ENCODE results near the gene IL22.

IL22 gene, protein sequence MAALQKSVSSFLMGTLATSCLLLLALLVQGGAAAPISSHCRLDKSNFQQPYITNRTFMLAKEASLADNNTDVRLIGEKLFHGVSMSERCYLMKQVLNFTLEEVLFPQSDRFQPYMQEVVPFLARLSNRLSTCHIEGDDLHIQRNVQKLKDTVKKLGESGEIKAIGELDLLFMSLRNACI

DNA sequence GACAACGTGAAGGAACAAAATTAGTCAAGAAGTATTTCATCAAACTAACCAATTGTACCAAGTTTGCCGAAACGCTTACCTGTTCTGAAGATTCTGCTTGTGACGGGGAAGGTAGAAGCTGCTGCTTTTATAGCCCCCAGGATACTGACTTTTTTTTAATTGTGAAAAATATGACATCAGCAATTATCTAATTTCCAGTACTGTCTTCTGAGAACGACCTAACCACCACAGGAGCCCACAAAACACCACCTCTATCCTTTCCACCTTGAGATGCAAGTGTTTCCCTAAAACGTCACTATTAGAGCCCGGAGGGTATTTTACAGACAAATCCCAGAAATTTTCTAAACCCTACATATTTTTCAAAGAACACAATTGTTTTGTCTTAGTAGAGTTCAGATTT is at the start of gene IL22:
IL22 (minus strand) TSS at position 101 of the 400 bp plus-strand sequence. CDS start 156 bp downstream, outside the sequence.
- DNase-seq = no peak

DNA sequence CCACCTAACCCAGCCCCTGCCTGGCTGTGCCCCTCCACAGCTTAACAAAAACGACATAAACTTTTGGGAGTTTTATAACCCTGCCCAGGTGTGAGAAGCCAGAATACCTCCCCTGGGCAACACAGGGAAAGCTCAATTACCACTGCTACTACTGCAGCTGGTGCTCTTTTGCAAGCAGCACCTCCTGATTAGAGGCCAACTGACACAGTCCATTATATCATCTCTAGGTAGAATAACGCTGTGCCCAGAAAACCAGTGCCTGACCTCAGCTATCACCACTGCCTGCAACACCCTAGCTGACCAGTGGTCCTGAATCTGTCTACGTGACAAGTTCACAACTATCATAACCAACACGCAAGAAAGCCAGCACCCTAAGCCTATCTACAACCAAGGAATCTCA is 44.5 kb upstream of the IL22 start:
- no peak for DNase-seq

DNA sequence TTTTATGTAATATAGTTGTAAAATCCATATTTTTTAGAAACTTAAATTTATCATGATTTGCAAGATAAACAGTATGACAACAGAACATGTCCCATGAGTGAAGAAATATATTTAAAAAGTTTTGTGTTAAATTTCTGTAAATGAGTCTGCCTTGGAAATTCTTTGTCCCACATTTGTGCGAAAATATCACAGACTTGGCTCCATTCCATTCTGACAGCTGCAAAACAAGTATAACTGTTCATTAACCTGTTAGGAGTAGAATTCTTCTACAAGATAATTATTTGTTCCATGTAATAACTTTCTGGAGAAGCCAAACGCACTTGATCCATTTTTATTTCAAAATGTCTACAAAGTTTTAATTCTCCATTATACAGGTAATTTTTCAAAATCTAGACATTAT is 40.8 kb upstream of the IL22 start:
- no peak for DNase-seq

DNA sequence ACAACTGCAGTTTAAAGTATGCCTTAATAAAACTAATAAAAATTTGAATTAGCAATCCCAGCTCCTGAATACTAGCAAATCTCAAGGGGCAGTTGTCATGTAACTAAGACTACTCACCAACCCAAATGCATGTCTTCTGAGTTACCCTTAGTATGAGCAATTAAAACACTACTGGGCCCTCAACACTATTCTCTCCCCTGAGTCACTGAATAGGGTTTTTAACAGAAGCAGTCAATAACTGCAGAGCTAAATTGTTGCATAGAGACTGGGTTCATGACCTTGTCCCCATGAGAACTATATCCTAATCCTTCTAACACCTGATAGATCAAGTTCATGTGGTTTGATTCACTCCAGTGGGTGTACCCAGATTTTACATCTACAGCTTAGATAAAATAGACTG is 39.9 kb upstream of the IL22 start:
- DNase-seq = no peak

DNA sequence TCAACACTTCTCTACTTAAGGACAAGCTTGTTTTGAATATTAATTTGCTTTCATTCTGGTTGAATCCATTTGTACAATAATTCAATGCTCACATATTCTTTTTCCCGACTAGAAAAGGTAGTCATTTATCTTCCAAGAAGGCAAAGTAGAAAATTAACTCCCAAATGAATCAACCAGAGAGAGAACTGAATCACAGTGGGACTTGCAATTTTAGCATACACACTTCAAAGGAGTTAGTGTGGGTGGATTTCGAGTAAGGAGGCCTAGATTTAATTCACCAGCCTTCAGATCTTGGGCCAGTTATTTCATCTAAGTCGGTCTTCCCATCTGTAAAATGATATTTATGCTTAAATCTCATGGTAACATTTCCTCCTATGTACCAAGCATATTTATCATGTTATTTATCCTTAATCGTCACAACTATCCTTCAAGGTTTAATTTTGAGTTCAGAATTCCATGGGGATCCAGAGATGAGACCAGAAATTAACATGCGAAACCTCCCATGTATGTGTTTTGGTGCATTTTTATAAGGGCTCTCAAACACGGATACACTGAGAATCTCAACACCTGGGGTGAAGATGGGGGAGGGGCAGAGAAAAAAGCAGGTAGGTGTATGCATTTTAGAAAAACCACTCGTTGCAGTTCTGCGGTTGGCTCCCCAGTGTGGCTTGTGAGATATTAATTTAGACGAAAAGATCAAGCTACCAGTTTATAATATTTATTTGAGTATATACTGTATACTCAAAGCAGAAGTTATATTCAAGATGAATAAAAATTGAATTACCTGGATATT is 38.9 kb upstream of the IL22 start:
- no peak for DNase-seq

DNA sequence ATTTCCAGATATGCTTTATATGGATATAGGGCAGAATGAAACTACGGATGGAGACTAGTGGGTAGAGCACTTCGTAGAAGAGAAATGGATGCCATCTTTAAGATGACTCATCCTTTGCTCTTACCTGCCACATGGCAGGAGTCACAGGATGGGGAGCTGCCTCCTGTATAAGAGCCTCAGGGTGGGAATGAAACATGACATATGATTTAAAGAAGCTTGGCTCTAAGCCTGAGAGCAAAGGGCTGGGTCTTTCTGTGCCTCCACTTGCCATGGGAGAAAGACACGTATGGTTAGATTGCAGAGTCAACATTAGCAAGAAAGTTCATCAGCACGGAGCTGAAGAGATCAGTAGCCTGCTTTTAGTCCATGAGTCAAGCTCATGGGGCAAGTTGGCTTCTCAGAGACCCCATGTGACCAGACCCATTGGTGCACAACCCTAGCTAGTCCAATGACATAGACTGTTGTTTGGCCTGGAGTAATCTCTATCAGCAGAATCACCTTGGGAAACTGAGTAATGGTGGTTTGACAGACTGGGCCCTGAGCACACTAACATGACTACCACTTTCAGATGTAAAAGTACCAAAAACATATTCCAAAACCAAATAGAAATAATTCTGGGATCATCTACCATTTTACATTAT is 38.1 kb upstream of the IL22 start:
- DNase-seq = no peak

DNA sequence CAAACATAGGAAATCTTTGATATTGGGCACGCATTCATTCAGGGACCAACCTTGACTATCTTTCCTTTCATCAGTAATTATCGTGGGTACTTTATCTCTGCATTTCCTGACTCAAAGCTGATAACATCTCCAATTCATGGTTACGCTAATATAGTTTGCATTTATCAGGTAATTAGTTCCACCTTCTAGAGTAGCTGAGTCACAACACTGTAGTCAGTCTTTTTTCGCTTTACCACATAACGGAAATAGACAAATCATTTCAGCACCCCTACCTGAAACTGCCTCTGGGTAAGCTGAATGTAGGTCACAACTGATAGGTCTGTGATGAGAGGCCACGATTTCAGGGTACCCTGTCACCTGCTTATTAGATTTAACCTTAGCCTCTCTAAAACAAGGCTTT is 36.7 kb upstream of the IL22 start:
- no peak for DNase-seq

DNA sequence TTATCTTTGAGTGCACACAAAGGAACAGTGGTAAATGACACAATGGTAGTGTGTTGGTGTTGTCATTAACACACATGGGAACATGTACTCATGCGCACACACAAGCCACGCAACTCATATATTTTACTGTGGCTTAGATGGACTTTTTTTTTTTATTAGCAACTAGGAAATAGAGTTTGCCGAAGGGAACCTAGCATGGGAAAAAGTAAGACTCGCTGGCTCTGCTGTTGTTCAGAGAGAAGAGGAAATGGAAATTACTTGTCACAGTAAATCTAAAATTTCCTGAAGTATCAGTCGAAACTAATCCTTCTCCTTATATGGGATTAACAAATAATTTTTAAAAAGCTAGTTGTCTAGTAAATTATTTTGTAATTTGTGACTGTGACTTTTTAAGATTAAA is 33.7 kb upstream of the IL22 start:
- DNase-seq = no peak

DNA sequence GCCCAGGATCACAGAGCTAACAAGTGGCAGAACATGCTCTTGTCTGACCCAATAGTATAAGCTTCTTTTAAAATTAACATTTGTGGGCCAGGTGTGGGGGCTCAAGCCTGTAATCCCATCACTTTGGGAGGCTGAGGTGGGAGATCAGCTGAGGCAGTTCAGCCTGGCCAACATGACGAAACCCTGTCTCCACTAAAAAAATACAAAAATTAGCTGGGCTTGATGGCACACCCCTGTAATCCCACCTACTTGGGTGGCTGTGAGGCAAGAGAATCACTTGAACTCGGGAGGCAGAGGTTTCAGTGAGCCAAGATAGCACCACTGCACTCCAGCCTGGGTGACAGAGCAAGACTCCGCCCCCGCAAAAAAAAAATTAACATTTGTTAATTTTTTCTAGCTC is 33.0 kb upstream of the IL22 start:
- DNase-seq = no peak

DNA sequence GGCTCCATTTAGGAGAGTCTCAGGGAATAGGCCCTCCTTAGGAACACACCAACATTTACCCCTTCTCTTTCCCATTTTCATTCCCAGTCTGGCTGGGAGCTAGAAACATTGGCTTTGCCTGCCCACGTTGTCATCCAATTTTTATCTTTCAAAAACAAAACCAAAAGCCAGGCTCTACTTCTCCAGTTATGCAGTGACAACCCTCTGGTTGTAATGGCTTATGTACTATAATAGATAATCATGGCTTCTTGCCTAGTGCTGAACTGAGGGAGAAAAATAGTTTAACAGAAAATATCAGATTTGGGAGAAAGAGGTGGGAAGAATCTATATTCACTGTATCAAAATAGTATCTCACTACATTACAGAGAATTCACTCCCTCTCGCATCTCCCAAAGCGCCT is 32.1 kb upstream of the IL22 start:
- no peak for DNase-seq

DNA sequence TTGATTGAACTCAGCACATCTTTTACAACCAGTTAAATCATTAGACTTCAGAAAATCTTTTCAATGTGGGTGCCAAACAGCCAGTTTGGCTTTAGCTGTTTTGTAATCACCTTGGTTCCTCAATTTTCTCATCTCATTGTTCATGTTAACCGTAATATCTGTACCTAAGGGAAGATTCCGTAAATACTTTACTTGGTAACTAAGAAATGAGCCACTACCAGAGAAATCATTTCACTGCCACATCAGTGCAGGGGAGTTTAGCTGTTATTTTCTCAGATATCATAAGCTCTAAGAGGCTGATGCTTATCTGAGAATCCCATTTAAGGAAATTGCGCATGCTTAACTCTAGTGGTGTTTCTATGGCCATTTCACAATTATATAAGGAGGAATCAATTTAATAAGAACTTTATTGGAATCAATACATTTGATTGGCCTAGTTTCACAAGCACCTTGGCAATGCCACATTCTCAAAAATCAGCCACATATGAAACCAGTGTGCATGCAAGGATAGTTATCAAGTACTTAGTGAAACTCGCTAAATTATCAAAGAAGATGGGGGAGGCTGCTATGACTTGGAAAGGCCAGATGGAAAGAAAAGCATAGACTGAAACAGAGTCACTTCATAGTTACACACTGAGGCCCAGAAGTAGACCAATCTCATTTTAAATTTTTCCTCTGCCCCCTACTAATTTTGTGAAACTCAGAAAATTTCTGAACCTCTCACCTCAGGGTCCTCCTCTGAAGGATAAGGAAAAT is 28.1 kb upstream of the IL22 start:
- no peak for DNase-seq

DNA sequence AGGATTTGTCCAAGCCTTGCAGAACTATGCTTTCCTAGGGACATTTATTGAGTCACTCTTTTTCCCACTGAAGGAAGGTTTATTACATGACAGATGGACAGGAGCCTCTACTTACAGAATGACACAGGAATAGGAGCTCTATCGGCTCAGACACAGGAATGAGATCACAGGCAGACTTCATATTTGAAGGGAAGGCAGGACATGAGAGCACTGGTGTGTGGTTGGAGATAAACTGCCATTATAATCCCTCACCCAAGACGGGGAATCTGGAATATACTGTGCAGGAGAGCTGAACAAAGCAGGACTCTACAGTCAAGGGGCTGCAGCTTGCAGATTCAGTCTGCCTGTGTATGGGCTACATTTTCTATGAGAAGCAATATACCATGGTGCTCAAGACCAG is 26.8 kb upstream of the IL22 start:
- DNase-seq = no peak

DNA sequence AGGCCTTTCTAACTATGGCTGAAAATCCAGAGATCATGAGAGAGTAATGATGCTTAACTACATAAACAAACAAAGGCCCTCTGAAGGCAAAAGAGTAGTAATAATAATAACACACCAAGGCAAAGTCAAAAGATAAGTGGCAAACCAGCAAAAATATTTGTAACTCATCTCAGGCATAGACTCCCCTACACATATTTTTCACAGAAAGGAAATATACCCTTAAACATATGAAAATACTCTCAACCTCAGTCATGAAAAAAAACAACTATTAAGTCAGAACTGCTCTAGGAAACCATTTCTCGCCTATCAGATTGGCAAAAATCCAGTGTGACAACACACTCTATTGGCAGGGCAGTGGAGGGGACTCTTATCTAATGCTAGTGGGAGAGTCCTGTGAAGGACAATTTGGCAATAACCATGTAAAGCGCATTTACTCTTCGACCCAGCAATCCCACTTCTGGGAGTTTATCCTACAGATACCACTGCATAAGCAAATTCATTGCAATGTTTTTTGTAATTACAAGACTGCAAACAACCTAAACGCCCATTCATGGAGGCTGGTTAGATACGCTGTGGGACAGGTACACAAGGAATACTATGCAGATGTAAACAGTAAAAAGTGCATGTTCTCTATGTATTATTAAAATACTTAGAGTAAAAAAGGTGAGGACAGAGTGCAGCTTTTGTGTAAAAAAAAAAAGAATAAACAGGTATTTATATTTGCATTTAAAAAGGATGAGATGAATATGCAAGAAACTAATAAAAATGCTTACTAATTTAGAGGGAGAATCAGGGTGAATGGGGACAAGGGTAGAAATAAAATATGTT is 26.0 kb upstream of the IL22 start:
- DNase-seq = no peak

DNA sequence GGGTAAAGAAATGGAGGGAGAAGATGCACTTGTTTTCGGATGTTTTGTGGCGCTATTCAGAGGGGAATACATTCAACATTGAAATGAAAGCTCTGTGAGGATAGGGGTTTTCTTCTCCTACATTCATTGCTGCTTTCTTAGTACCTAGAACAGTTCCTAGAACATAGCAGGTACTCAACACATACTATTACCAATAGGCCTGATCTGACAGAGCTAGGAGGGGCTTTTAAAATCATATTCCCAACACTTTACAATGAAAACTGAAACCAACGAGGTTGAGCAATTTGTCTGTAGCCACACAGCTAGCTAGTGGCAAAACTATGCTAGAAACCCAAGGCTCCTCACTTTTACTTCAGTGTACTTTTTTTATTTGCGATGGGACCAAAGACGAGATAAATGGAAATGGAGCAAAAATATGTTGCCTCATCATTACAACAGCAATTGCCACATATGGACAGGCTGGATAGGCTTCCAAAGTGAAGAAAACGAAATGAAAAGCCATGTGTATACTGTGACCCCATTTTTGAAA is 23.1 kb upstream of the IL22 start:
- DNase-seq = no peak

DNA sequence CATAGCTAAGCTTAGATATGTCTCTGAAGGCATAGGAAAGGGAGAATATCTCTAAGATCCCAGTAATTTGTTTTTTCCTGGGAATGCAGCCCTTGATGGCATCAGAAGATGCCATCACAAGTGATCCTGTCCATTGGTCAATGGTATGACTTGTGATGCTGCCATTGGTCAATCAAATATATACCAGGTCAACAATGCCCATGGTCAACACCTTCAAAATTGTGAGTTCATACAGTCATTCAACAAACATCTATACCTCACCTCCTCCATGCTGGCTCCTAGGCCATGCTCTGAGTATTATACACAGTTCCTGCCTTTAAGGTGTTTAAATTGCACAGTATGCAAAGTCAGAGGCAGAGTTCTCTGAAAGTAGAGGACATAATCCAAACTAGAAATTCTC is 19.3 kb upstream of the IL22 start:
- no peak for DNase-seq

DNA sequence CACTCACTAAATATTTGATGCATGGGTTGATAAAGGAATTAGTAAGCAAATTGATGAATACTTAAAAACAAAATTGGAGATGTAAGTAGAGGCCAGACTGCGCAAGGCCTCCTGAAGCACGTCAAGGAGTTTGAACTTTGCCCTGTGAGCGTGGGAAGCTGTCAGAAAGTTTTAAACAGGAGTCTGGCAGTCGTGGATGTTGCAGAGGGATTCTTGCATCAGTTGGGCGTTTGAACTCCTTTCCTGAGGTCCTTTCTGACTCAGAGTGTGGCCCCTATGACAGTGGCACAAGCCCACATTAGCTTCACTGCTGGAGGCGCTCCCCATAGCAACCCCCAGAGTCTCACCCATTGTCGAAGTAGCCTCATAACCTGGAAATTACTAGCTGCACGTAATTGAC is 17.9 kb upstream of the IL22 start:
- DNase-seq = no peak

DNA sequence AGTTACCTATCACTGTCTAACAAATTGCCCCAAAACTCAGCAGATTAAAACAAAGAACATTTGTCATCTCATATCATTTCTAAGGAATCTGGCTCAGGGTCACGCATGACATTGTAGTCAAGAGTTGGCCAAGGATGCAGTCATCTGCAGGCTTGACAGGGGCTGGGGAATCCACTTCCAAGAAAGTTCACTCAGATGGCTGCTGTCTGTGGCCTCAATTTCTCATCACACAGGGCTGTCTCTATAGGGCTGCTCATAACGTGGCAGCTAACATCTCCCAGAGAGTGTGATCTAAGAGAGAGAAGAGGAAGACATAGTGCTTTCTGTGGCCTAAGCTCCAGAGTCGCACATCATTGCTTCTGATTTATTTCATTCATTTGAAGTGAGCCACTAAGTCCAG is 17.0 kb upstream of the IL22 start:
- no peak for DNase-seq

DNA sequence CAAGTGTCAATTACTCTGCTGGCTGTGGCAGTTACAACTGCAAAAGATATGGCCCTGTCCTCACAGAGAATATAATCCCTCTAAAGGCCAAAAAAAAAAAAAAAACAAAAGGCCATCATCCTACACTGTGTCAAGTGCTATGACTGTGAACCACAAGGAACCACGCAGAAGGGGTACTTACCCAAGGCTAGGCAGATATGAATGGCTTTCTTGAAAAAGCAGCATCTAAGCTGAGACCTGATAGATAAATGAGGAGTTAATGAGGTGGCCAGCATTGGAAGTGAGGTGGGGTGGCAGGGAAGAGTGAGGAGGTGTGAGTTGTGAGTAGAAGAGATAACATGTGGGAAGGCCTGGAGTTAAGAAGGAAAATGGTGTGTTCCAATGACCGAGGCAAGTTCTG is 16.4 kb upstream of the IL22 start:
- no peak for DNase-seq

DNA sequence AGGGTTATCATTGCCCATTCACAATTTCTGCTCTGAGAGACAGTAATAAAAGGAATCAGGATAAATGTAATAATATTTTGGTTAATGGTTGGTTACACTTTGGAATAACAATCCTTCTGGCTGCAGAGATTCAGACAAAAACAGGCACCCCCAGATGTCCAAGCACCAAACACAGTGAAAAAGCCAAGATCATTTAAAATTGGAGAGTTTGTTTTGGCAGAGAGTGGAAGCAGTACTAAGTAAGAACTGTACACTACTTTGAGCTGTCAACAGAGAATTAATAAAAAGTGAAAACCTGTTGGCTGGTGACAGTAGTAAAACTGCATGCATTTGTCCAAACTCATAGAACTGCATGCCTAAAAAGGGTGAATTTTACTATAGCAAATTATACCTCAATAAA is 15.6 kb upstream of the IL22 start:
- no peak for DNase-seq

DNA sequence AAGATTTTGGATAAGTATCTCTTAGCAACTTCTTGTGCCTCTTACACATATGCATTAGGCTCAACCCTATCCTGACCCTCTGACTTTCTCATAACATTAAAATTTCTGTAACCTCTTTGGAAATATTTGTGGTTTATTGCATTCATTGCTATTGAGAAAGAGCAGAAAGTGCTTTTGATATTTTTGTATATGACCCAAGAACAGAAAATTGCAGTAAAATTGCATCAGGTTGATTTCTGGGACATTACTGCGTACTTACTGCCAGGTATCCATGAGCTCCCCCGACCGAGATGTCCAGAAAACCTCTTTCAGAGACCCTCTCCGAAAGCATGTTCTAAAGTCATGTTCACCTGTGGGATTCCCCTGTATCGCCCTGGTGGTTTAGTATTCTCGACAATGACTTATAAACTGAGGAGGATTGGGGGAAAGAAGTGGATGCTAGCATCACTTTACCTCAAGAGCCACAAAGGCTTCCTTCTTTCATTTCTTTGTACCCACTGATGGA is 14.5 kb upstream of the IL22 start:
- DNase-seq = no peak

DNA sequence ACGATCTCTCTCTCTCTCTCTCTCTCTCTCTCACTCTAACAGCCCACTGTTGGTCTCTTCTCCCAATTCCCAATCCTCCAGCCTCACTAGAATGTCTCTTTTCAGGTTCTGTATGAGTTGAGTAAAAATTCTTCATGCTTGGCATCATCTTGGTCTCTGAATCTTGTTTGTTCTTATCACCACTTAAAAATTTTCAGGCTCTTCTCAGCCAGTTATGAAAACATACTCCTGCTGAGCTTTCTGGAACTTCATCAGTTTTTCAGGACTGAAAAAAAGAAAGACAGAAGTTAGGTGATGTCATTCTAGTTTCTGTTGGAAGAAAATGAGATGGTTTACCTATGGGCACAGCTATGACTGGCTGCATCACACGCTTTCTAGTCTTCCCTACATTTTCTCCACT is 11.5 kb upstream of the IL22 start:
- DNase-seq = no peak

DNA sequence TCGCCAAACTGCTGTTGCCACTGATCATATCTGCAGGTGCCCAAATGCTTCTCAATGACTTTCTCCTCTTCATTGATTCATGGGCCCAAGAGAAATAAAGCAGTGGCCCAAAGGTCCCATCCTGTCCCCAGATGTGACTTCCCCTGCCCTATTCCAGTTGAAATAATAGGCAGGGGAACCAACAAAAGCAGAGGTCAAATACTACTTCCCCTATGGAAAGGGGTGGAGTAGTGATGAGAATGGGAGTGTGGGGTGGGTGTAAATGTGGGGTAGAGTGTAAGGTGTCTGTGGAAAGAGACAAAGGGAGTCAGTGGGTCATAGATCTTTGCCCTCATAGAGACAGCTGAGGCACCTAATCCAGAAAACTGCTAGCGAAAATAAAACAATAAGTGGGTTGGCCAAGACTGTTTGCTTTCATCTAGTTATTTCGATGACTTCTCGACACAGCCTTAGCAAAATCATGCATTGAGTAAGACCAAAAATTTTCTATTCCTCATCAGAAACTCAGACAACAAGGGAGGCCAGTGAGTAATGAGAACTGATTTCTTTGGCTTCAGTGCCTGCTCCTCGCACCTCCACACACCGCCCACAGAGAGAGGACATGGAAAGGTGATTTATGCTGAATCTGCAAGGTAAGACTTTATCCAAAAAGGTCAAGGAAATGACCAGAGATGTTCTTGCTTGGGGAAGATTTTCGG is 10.9 kb upstream of the IL22 start:
- DNase-seq = no peak

Data from NCI-H2227 treated with DMSO at 0.1 percent for 48 hours (cell line).